Esophagus squamous epithelium (tissue), 4 donors: Measurements from ENCODE around the gene NRCAM.

Experiments
- POLR2A ChIP-seq, 4 donors: fragments of 450-650 bp; IDR thresholded peaks; one replicate each; pipeline ENCODE4 v1.6.1; 2017; ENCODE audit warnings: antibody characterized with exemption in 4 of 4, mild to moderate bottlenecking in 4 of 4, moderate library complexity in 3 of 4
- TF ChIP-seq, protein P1 (sequence below), 6 experiments: fragments of 450-650 bp in 4 of 6; fragments of 200-600 bp in 2 of 6; sonication (generic) in 2 of 6; IDR thresholded peaks; one replicate each; pipeline ENCODE4 v1.5.1; 2016 to 2019; ENCODE audit warnings: antibody characterized with exemption in 6 of 6, mild to moderate bottlenecking in 4 of 6, moderate library complexity in 4 of 6

DNA sequence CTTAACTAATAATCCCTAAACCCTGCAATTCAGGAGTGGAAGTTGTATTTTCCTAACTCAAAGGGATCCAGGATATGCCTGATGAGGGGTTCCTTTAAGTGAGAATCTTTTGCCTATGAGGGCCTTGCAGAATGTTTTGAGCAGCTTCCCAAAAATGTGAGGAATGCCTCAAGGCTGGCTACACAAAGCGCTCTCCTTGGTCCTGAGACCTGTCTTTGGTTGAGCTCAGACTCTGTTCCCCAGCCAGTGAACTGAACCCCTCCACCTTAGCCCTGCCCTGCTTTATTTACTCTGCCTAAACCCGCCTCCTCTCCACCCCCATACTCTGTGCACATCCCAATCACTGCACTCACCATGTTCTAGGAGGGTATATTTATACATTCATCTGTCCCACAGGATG, 108.6 kb downstream of the NRCAM start:
- TF ChIP-seq POLR2A (IDR thresholded peaks at IDR 0.05): no peak
- TF ChIP-seq, protein P1, sequence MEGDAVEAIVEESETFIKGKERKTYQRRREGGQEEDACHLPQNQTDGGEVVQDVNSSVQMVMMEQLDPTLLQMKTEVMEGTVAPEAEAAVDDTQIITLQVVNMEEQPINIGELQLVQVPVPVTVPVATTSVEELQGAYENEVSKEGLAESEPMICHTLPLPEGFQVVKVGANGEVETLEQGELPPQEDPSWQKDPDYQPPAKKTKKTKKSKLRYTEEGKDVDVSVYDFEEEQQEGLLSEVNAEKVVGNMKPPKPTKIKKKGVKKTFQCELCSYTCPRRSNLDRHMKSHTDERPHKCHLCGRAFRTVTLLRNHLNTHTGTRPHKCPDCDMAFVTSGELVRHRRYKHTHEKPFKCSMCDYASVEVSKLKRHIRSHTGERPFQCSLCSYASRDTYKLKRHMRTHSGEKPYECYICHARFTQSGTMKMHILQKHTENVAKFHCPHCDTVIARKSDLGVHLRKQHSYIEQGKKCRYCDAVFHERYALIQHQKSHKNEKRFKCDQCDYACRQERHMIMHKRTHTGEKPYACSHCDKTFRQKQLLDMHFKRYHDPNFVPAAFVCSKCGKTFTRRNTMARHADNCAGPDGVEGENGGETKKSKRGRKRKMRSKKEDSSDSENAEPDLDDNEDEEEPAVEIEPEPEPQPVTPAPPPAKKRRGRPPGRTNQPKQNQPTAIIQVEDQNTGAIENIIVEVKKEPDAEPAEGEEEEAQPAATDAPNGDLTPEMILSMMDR (IDR thresholded peaks at IDR 0.05): no peak
